ENCODE results near the gene GABBR2.

The GABBR2 gene

DNA sequence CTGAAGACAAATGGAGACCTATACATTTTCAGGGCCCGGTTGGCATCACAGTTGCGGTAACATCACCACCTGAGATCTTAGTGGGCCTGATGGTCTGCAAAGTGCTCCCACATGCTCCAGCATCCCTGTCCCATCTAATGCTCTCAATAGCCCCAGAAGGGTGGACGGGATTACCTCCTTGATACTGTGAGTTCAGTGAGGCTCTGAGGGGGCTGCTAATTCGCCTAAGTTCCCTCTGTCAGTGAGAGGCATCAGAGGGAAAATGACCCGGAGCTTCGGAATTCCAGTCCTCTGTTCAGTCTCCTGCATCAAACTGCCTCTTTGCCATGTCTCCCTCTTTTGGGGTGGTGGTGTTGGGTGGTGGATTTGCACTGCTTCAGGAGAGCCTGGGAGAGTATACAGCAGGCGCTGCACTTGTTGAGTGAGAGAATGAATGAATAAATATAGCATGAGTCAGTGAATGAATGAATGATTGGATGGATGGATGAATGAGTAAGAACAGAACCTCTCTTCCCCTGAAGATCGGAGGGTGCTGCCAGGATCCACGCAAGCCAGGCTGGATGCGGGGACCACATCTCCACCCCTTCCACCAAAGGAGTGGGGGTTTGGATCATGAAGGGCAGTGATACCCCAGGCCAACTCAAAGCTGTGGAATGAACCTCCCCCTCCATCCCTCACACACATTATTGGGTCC, 141.0 kb downstream of the GABBR2 start:
- no peak for FAIRE-seq
- TF ChIP-seq, protein P1, sequence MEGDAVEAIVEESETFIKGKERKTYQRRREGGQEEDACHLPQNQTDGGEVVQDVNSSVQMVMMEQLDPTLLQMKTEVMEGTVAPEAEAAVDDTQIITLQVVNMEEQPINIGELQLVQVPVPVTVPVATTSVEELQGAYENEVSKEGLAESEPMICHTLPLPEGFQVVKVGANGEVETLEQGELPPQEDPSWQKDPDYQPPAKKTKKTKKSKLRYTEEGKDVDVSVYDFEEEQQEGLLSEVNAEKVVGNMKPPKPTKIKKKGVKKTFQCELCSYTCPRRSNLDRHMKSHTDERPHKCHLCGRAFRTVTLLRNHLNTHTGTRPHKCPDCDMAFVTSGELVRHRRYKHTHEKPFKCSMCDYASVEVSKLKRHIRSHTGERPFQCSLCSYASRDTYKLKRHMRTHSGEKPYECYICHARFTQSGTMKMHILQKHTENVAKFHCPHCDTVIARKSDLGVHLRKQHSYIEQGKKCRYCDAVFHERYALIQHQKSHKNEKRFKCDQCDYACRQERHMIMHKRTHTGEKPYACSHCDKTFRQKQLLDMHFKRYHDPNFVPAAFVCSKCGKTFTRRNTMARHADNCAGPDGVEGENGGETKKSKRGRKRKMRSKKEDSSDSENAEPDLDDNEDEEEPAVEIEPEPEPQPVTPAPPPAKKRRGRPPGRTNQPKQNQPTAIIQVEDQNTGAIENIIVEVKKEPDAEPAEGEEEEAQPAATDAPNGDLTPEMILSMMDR (IDR thresholded peaks at IDR 0.05; ENCODE audit: insufficient read depth, missing control alignments), result no peak
- DNase-seq (ENCODE audit: insufficient read length, low spot score), result no peak

- FAIRE-seq (no peak), DNase-seq (ENCODE audit: insufficient read length, low spot score) (no peak)
- TF ChIP-seq, protein P1 (IDR thresholded peaks at IDR 0.05; ENCODE audit: insufficient read depth, missing control alignments), result no peak
Measured at GRCh38 chr9:98565152-98566135, 143.3 kb downstream of the GABBR2 start.

- TF ChIP-seq, protein P1 (IDR thresholded peaks at IDR 0.05; ENCODE audit: insufficient read depth, missing control alignments), result no peak
- FAIRE-seq (no peak), DNase-seq (ENCODE audit: insufficient read length, low spot score) (no peak)
Measured at GRCh38 chr9:98564714-98565113, 144.0 kb downstream of the GABBR2 start.

- FAIRE-seq (no peak), DNase-seq (ENCODE audit: insufficient read length, low spot score) (no peak)
- TF ChIP-seq, protein P1 (IDR thresholded peaks at IDR 0.05; ENCODE audit: insufficient read depth, missing control alignments), result no peak
Measured at GRCh38 chr9:98563988-98564387, 144.7 kb downstream of the GABBR2 start.

DNA sequence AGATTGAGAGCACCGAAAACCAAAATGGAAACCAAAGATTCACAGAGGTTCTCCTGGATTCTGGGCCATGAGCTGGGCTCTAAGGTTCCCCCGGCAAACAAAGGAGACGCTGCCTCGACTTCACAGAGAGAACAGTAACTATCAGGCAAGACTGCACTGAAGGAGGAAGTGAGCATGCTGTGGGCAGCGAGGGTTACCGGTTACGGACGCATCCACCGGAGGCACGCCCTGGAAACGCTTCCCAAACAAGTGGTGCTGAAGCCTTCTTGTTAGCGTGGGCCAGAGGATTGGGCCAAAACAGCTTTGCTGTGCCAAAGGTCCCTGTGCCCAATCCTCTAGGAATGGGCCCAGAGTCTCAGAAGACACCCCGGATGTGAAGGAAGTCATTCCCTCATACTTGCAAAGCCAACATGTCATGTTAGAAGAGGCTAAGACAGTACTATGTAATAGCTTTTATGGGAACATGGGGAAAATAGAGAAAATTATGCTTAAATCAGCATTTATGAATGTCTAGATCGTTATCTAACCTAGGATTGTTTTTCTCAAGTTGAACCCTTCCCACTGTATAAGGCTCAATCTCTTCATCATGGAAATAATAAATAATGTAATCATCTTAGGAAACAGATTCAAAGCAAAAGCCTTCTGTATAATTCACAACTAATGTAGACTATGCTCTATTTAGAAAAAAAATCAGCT, 145.4 kb downstream of the GABBR2 start:
- TF ChIP-seq, protein P1 (IDR thresholded peaks at IDR 0.05; ENCODE audit: insufficient read depth, missing control alignments), result no peak
- no peak for DNase-seq (ENCODE audit: insufficient read length, low spot score)
- no peak for FAIRE-seq

- FAIRE-seq (no peak), DNase-seq (ENCODE audit: insufficient read length, low spot score) (no peak)
- TF ChIP-seq, protein P1 (IDR thresholded peaks at IDR 0.05; ENCODE audit: insufficient read depth, missing control alignments), result no peak
Measured at GRCh38 chr9:98559561-98559960, 149.2 kb downstream of the GABBR2 start.

Measured in D721Med (cell line).